GM13977 (cell line): ENCODE data around the gene ITGA5.

Source experiments
- DNase-seq: peaks from one replicate; pipeline ENCODE4 v3.0.0; 2012; ENCODE audit warnings: low spot score
- CTCF ChIP-seq: IDR thresholded peaks from 2 replicates; pipeline ENCODE4 v1.5.1; 2012; ENCODE audit warnings: mild to moderate bottlenecking, control low read depth; ENCODE audit not compliant: insufficient read depth; ENCODE audit errors: extremely low read depth, missing control alignments
- in situ Hi-C: fragments of 300-500 bp; cut with MboI; formaldehyde crosslinking; loops from one replicate; pipeline ENCODE4 v1.12.0; 2022; ENCODE audit warnings: low sequenced_read_pairs, low pct_unique_long_range_greater_than_20kb, mixed read lengths, inconsistent platforms; ENCODE audit not compliant: unreplicated experiment

ITGA5 gene

GRCh38 chr12:54427106-54427505, 8.0 kb upstream of the ITGA5 start:
- DNase-seq = no peak
- TF ChIP-seq CTCF = no peak
- in situ Hi-C loops = no loop called here

GRCh38 chr12:54426690-54427089, 7.6 kb upstream of the ITGA5 start:
- TF ChIP-seq CTCF = no peak
- in situ Hi-C loops = no loop called here
- no peak for DNase-seq

GRCh38 chr12:54425702-54426101, 6.6 kb upstream of the ITGA5 start:
- TF ChIP-seq CTCF = no peak
- no peak for DNase-seq
- in situ Hi-C loops = no loop called here

- no peak for DNase-seq
- in situ Hi-C loops = no loop called here
- no peak for TF ChIP-seq CTCF
Measured at GRCh38 chr12:54424224-54424623, 5.2 kb upstream of the ITGA5 start.

- TF ChIP-seq CTCF = no peak
- no peak for DNase-seq
- in situ Hi-C loops = no loop called here
Measured at GRCh38 chr12:54423816-54424150, 4.7 kb upstream of the ITGA5 start.

GRCh38 chr12:54421879-54422250, 2.8 kb upstream of the ITGA5 start:
- no peak for TF ChIP-seq CTCF
- no peak for DNase-seq
- in situ Hi-C loops = no loop called here
